Right cardiac atrium (tissue), 5 donors: ENCODE results near the gene ZNF236. TPM values are rescaled to one million over a fixed set of nuclear protein-coding genes. Genes with fewer than 3 reads are reported as not detected.
"Not testable (repeated sequence)": the region's sequence is repeated elsewhere in the genome, so short reads cannot be mapped to it uniquely, and the experiment has no call there.

ENCODE experiments used
- ATAC-seq, 2 donors: fragments of 200-7000 bp; cut with Tn5 transposase; one replicate each; pipeline versions ENCODE4 v1.8.0 to v1.9.1; 2020; ENCODE audit warnings: moderate library complexity in 2 of 2, mild to moderate bottlenecking in 1 of 2
- DNase-seq, 3 donors: peaks; one replicate each; pipeline ENCODE4 v3.0.0-alpha.2; 2020
- H3K27ac ChIP-seq: one replicate; pipeline ENCODE4 v1.5.1; 2013; ENCODE audit warnings: mild to moderate bottlenecking, low read length, control low read depth, moderate library complexity
- H3K27me3 ChIP-seq: one replicate; pipeline ENCODE4 v1.6.1; 2013; ENCODE audit not compliant: control insufficient read depth, insufficient read depth
- H3K4me1 ChIP-seq: one replicate; pipeline ENCODE4 v1.6.1; 2013; ENCODE audit warnings: low read length; ENCODE audit not compliant: control insufficient read depth, insufficient read depth
- H3K4me3 ChIP-seq: one replicate; pipeline ENCODE4 v1.5.1; 2013; ENCODE audit warnings: low read length, control low read depth
- H3K9me3 ChIP-seq: one replicate; pipeline ENCODE4 v1.6.1; 2013; ENCODE audit warnings: low read length; ENCODE audit not compliant: control insufficient read depth
- WGBS: extraction: QIAGEN DNeasy Blood & Tissue Kit; methylation state at CpG from one replicate; pipeline ENCODE4 v1.1.7; 2013; 5-methylcytosine and 5-hydroxymethylcytosine counted together
- intact Hi-C, 4 donors: fragments of 100-400 bp; cut with DNase I; formaldehyde crosslinking; loops; one replicate each; pipeline versions ENCODE4 v1.11.0 to v1.14.0; 2022 to 2023
- polyA plus RNA-seq: library from polyadenylated mRNA; stranded (reverse); fragments of 200-250 nt; gene quantifications from one replicate; pipeline ENCODE4 v1.2.3, GENCODE V29; 2013
- total RNA-seq, 4 donors: library from RNA; stranded (reverse); fragmentation: NEBNext Ultra II Directional; extraction: Animal tissue kit (Norgen Biotek cat#: 25700); gene quantifications; one replicate each; pipeline ENCODE4 v1.2.1, GENCODE V29; 2021
- donor health status: healthy with polysubstance abuse.
- donor health status: DM: no; HTN: yes; CAD: no.
- donor health status: DM: no; HTN: no; CAD: no.
- donor health status: DM: no; HTN: yes; CAD: no; lungs with severe emphysema.
- donor health status: DM: yes; HTN: yes; CAD: no.

Gene ZNF236
- total and polyA plus RNA-seq, 5 donors, result 2.2 to 19.8 (median 16.9) TPM

DNA sequence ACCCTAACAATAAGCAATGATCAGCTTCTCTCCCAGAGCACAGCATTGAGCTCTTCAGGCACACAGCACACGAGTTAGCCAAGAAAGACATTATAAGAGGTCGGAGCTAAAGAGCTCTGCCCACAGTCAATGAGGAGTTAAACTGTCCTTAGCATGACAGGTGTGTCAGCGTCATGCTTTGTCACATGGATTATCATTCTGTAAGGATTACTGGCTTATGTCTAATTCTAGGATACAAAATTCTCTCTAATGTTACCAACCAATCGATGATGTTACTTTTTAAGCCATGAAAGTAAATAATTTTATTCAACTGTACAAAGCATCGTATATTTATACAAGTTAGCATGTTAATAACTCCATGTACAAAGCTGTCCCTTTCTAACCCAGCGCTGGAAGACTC is 108.8 kb downstream of the ZNF236 start:
- H3K4me1 ChIP-seq, result no peaks in the 10 kb centered on the region
- no peaks in the 10 kb centered on the region for H3K9me3 ChIP-seq
- H3K27me3 ChIP-seq, result no peaks in the 10 kb centered on the region
- H3K27ac ChIP-seq, result no peak overlapping the region
- ATAC-seq (no peak), DNase-seq (no peak)
- intact Hi-C loops, result no loop called here
- H3K4me3 ChIP-seq, result no peak overlapping the region
- 96% methylated on average over 6 of the region's 6 CpGs for WGBS

DNA sequence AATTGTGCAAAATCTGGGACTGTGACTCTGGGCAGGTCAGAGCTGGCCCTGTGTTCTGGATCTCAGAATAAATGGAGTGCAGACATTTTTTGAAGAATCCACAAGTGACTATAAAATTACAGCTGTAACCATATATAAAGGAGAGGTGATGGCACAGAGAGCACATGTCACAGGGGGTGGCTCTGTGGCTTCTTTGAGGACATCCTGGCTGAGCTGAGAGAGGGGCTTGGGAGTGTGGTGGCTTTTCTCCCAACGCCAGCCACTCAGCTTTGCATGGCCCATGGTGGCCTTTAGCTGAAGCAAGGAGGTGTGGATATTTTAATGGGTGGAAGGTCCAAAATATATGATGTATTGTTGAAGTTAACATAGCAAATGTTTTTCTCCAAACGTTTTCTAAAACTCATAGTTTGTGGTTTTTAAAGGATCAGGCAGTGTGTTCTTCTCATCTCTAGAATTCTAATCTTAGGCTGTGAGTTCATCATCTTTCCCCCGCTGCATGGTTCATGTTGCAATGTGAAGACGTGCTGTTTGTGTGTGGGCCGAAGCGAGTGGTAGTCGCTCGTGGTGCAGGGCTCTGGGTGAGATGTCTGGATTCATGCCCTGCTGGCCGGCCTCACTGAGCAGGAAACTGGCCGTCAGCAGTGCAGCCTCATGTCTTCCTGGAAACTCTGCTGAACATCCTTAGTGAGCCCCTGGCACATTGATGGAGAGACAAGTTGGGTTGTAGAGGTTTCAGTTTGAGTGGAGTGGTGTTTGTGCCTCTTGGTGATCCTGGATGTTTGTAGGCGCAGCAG is 109.9 kb downstream of the ZNF236 start:
- 42% methylated on average over 11 of the region's 11 CpGs for WGBS
- Histone ChIP-seq H3K4me1 (no peaks in the 10 kb centered on the region), H3K4me3 (no peak overlapping the region), H3K27ac (peak overlapping the region; percentile 48), H3K9me3 (no peaks in the 10 kb centered on the region), H3K27me3 (no peaks in the 10 kb centered on the region)
- intact Hi-C loops, result no loop called here
- ATAC-seq (peak; percentile 98), DNase-seq (peak; percentile 83 to 92 (median 85))

DNA sequence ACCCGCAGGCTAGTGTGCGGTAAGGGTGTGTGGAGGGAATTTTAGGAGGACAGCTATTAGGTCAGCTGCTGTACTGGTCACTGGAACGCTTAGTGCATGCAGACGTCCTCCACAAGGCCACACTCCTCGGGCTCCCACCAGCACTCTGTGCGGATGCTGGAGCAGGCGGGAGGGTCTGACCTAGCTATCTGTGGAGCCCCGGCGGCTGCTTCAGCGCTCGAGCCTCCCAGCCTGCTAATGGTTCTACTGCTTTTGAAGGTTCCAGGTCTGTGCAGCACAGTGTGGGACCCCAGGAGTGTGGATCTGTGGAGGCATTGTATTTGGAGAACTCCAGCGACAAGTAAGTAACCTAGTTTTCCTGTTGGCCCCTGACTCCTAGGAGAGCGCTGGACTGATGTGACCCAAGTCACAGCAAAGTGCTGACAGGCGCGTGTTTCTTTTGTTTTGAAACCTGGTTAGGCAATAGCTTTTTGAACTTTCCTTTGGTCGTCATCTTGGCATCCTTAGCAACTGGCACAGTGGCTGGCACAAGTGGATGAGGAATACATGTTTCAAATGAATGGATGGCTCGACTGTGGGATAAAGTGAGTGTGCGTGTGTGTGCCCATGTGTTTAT is 113.5 kb downstream of the ZNF236 start:
- no peak for ATAC-seq
- no peak for DNase-seq
- Histone ChIP-seq H3K9me3 (no peaks in the 10 kb centered on the region), H3K27me3 (no peaks in the 10 kb centered on the region), H3K4me3 (no peak overlapping the region), H3K27ac (no peak overlapping the region), H3K4me1 (no peaks in the 10 kb centered on the region)
- WGBS, result 93% methylated on average over 18 of the region's 18 CpGs
- intact Hi-C loops, result no loop called here

DNA sequence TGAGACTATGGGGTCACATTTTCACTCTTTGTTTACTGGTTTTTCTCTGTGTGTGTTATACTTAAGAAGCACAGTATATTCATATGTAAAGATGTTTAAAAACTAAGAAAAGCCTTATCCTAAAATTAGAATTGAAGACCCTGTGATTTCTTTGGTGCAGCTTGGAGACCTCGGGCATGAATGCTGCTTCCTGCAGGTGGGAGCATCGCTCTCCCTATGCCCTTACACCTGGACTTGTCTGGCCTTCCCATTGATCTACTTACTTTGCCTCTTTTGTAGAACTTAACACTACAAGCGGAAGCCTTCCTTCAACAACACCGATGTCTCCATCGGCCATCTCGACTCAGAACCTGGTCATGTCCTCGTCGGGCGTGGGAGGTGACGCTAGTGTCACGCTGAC is 114.5 kb downstream of the ZNF236 start:
- Histone ChIP-seq H3K9me3 (no peaks in the 10 kb centered on the region), H3K27ac (no peak overlapping the region), H3K27me3 (no peaks in the 10 kb centered on the region), H3K4me1 (no peaks in the 10 kb centered on the region), H3K4me3 (no peak overlapping the region)
- intact Hi-C loops, result no loop called here
- no peak for DNase-seq
- 91% methylated on average over 11 of the region's 11 CpGs for WGBS
- no peak for ATAC-seq

DNA sequence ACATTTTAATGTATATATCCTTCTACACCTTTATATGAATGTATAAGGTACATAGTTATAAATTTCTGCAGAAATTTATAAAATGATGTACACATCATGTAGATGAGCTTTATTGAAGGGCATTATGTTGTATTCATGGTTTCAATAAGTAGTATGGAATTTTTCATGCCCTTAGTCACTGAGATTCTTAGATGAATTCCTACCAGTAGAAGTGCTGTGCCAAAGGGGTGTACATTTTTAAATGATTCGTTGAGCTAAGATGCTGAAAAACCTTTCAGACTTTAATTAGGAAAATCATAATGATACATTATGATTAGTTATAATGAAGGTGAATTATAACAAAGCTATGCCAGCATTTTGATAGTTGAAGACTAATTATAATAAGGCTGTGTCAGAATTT is 115.2 kb downstream of the ZNF236 start:
- Histone ChIP-seq H3K27me3 (no peaks in the 10 kb centered on the region), H3K27ac (no peak overlapping the region), H3K9me3 (no peaks in the 10 kb centered on the region), H3K4me3 (no peak overlapping the region), H3K4me1 (no peaks in the 10 kb centered on the region)
- intact Hi-C loops, result no loop called here
- no peak for ATAC-seq
- 79% methylated on average over 1 of the region's 1 CpG for WGBS
- no peak for DNase-seq

DNA sequence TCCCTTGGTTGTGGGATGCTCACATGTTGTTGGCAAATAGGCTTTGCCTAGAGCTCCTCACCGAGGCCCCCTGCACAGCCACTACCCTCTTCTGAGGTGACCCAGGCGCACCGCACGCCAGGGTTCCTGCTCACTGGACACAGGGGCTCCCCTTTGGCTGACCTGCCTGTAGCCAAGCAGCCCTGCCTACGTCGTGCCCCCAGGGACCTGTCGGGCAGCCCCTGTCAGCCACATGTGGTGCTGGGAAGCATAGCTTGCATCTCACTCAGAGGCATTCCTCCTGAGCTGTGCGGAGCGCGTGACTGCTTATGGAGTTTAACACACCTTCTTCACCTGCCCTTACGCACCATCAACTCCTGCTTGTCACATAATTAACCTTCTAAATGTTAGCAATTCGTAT is 116.3 kb downstream of the ZNF236 start:
- intact Hi-C loops, result no loop called here
- DNase-seq, result no peak

DNA sequence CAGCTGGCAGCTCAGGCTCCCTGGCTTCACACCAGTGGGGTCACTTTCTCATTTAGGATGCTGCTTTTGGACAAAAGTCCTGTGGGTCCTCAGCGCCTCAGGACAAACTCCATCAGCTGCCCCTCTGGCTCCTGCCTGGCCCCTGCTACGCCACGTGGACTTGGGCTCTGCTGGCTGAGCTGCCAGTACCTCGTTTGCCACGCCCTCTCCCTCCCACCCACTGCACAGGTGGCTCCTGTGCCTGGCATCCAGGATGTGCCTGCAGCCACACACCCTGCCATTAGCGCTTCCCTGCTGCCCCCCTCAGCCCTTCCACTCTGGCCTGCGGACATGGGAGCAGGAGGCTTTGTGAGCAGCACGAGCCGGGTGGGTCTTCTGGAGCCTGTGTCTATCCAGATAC is 118.9 kb downstream of the ZNF236 start:
- H3K9me3 ChIP-seq, result no peaks in the 10 kb centered on the region
- no peaks in the 10 kb centered on the region for H3K27me3 ChIP-seq
- H3K27ac ChIP-seq, result no peak overlapping the region
- DNase-seq (no peak), ATAC-seq (no peak)
- 88% methylated on average over 9 of the region's 9 CpGs for WGBS
- intact Hi-C loops, result no loop called here
- H3K4me1 ChIP-seq, result no peaks in the 10 kb centered on the region
- H3K4me3 ChIP-seq, result no peak overlapping the region

More for the DNA sequence above, 116.3 kb downstream of the ZNF236 start:
- 94% methylated on average over 12 of the region's 12 CpGs for WGBS
- Histone ChIP-seq H3K27me3 (no peaks in the 10 kb centered on the region), H3K4me3 (no peak overlapping the region), H3K4me1 (no peaks in the 10 kb centered on the region), H3K9me3 (no peaks in the 10 kb centered on the region), H3K27ac (no peak overlapping the region)
- peak in 1 of 2 donors; percentile 48 for ATAC-seq

DNA sequence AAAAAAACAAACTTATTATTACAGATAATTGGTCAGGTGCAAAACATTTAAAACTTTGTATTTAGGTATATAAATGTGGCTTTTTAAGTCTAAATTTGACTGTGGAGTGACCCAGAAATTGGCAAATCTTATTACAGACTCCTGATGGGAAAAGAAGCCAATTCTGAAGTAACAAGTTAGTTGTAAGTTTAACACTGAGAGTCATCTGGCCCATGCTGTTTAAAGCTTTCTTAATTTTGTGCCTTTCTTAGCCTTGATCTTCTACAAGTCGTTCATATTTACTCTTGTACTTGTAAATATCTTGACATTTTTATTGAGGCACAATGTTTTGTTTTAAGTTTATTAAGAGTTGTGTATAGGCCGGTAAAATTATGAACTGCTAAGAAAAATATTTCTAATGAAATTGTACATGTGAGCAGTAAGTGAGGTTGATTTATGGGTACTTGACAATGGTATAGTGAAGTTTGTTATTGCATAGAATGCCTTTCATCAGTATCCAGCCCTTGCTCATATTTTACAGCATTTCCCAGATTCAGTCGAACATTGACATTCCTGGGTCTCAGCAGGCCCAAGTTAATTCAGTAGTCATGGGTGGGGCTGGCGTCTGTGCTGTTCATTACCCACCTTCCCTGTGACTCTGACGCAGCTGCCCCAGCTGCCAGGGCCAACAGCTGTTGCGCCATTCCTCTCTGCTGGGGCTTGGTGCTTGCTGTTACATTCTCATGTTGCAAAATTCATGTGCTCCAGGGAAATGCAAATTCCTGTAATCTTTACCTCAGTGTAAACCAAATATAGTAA is 121.4 kb downstream of the ZNF236 start:
- Histone ChIP-seq H3K27me3 (no peaks in the 10 kb centered on the region), H3K9me3 (no peaks in the 10 kb centered on the region), H3K4me3 (no peak overlapping the region), H3K27ac (no peak overlapping the region), H3K4me1 (no peaks in the 10 kb centered on the region)
- DNase-seq (peak; percentile 60 to 64 (median 63)), ATAC-seq (peak in 1 of 2 donors; percentile 56)
- 86% methylated on average over 6 of the region's 6 CpGs for WGBS
- intact Hi-C loops, result no loop called here

DNA sequence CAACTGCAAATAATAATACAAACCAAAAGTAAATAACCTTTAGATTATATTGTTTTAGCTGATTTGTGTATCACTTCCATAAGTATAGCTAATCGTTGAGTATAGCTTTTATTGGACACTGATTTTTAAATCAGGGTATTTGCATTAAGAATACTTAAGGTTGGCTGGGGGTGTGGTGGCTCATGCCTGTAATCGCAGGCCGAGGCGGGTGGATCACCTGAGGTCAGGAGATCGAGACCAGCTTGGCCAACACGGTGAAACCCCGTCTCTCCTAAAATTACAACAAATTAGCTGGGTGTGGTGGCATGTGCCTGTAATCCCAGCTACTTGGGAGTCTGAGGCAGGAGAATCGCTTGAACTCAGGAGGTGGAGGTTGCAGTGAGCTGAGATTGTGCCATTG is 122.0 kb downstream of the ZNF236 start:
- H3K27me3 ChIP-seq, H3K9me3 ChIP-seq, DNase-seq, H3K4me1 ChIP-seq, H3K27ac ChIP-seq, intact Hi-C loops, H3K4me3 ChIP-seq, ATAC-seq: not testable (repeated sequence)
- WGBS, result 96% methylated on average over 8 of the region's 8 CpGs

DNA sequence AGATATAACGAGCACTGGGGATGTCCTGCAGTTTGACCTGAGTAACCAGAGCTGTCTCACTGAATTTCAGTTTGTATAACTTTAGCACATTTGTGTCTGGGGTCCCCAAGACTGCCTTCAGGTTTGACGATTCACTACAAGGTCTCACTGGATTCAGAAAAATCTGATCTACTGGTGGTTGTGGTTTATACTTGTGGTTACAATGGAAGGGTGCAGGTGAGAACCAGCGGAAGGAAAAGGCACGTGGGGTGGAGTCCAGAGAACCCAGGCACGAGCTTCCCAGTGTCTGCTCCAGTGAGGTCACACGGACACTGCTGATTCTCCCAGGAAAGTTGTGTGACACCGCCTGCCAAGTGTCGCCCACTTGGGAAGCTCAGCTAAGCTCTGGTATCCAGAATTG is 126.0 kb downstream of the ZNF236 start:
- intact Hi-C loops, result no loop called here
- WGBS, result 85% methylated on average over 8 of the region's 8 CpGs
- no peaks in the 10 kb centered on the region for H3K27me3 ChIP-seq
- ATAC-seq, result no peak
- no peak for DNase-seq
- no peak overlapping the region for H3K4me3 ChIP-seq
- H3K27ac ChIP-seq, result no peak overlapping the region
- H3K4me1 ChIP-seq, result no peaks in the 10 kb centered on the region
- H3K9me3 ChIP-seq, result no peaks in the 10 kb centered on the region
